Stimulated activated CD4-positive, alpha-beta T cell treated with anti-CD3 and anti-CD28 coated beads, Interleukin-2, amount 100 ng/mL, for 24 hours (primary cell): Measurements from ENCODE around the gene FAM25A.

Experiments
- DNase-seq, 2 donors: peaks; one replicate each; pipeline ENCODE4 v3.0.0-alpha.2; 2020

FAM25A gene

GRCh38 chr10:87066865-87067264 lies 46.8 kb downstream of the FAM25A start:
- no peak for DNase-seq

DNA sequence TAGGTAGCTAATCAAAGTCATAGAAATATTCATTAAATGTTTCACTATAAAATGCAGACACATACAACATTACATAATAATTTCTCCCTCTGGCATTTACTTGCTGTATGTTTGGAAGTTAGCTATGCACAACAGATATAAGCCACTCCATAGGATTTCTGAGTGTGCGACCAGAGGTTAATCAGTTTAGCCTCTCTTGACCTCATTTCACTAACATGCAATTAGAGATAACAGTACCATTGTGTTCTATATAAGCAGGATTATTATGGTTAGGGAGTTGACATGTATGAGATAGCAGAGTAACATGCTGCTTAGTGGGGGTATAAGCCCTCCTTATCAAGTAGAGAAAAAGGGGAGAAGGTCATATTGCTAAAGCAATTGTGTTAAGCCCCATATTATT lies 48.2 kb downstream of the FAM25A start:
- no peak for DNase-seq

DNA sequence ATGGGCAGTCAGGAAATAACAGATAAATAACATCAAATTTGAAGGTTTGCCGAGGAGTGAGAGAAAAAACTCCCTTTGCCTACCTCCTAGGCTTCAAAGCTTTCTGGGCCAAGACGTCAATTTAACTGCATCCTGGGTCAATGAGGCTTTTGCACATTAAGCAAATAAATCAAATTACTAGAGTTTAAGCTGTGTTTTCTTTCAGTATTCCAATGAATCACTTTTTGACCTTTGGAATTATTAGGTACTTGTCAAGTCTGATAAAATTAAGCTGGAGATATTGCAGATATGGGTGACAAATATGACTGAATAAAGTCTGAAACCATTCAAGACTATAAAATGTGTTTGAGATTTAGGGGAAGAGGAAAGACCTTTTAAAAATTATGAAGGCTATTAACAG lies 52.4 kb downstream of the FAM25A start:
- no peak for DNase-seq
